GM18951 (cell line): ENCODE data around the gene BEST4.

Source experiments
- POLR2A ChIP-seq: IDR thresholded peaks from 4 replicates; pipeline ENCODE4 v1.6.1; 2011; ENCODE audit warnings: mild to moderate bottlenecking; ENCODE audit not compliant: insufficient read length, insufficient read depth; ENCODE audit errors: extremely low read depth
- in situ Hi-C: fragments of 300-500 bp; cut with MboI; formaldehyde crosslinking; loops from one replicate; pipeline ENCODE4 v1.12.0; 2022; ENCODE audit warnings: low sequenced_read_pairs, mixed read lengths, inconsistent platforms; ENCODE audit not compliant: unreplicated experiment

BEST4 gene

GRCh38 chr1:44786841-44787426, 1.0 kb downstream of the BEST4 start:
- no peak for TF ChIP-seq POLR2A

GRCh38 chr1:44786138-44786840, 1.7 kb downstream of the BEST4 start:
- in situ Hi-C loops = no loop called here
- peak; percentile 40 for TF ChIP-seq POLR2A

More at GRCh38 chr1:44786841-44787426, 1.0 kb downstream of the BEST4 start:
- in situ Hi-C loops = no loop called here

- no peak for TF ChIP-seq POLR2A
- in situ Hi-C loops = no loop called here
Observed at GRCh38 chr1:44785501-44786137, 2.4 kb downstream of the BEST4 start.

GRCh38 chr1:44785029-44785380, 3.0 kb downstream of the BEST4 start:
- in situ Hi-C loops = no loop called here
- no peak for TF ChIP-seq POLR2A

GRCh38 chr1:44784094-44785028, 3.6 kb downstream of the BEST4 start:
- TF ChIP-seq POLR2A = peak; percentile 53
- in situ Hi-C loops = no loop called here

GRCh38 chr1:44783697-44784093, 4.3 kb downstream of the BEST4 start:
- in situ Hi-C loops = no loop called here
- TF ChIP-seq POLR2A = no peak

GRCh38 chr1:44780583-44781121, 7.3 kb downstream of the BEST4 start:
- in situ Hi-C loops = no loop called here
- peak; percentile 22 for TF ChIP-seq POLR2A

GRCh38 chr1:44778705-44779576, 9.0 kb downstream of the BEST4 start:
- no peak for TF ChIP-seq POLR2A
- in situ Hi-C loops = no loop called here

GRCh38 chr1:44777969-44778635, 9.9 kb downstream of the BEST4 start:
- TF ChIP-seq POLR2A = no peak
- in situ Hi-C loops = no loop called here

- TF ChIP-seq POLR2A = no peak
Observed at GRCh38 chr1:44777547-44777946, 10.4 kb downstream of the BEST4 start.

GRCh38 chr1:44776730-44777068, 11.3 kb downstream of the BEST4 start:
- TF ChIP-seq POLR2A = no peak
- in situ Hi-C loops = no loop called here

More at GRCh38 chr1:44777547-44777946, 10.4 kb downstream of the BEST4 start:
- in situ Hi-C loops = no loop called here
